ENCODE results near the gene CCDC102A.
"Not testable (repeated sequence)": the region's sequence is repeated elsewhere in the genome, so short reads cannot be mapped to it uniquely, and the experiment has no call there.

CCDC102A gene

DNA sequence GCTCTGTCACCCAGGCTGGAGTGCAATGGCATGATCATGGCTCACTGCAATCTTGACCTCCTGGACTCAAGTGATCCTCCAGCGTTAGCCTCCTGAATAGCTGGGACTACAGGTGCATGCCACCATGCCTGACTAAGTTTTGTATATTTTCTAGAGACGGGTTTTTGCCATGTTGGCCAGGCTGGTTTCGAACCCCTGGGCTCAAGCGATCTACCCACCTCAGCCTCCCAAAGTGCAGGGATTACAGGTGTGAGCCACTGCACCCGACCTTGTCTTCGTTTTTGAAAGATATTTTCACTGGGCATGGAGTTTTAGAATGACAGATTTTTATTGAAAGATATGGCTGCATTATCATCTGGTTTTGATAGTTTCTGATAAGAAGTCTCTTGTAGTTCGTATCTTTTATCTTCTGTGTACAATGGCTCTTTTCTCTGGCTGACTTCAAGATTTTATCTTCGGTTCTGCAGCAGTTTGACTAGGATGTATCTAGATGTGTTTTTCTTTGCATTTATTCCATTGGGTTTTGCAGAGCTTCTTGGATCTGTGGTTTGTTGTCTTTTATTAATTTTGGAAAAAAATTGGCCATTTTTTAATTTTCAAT is 20.7 kb upstream of the CCDC102A start:
- no peak for TF ChIP-seq YY1 (IDR thresholded peaks at IDR 0.05; ENCODE audit: insufficient read depth, insufficient read length)
- no peak for TF ChIP-seq SUZ12 (IDR thresholded peaks at IDR 0.05; ENCODE audit: extremely low read depth, insufficient read depth, insufficient read length)
- TF ChIP-seq ZNF274 (IDR thresholded peaks at IDR 0.05; ENCODE audit: low read depth, low read length): no peak
- no peak for DNase-seq (ENCODE audit: low read depth, low spot score)
- peaks cover 6% of the 10 kb centered on the region; the same call in 1 of the 2 replicates for H3K9me3 ChIP-seq (ENCODE audit: insufficient read depth, low read length)
- no peak overlapping the region for H3K9ac ChIP-seq (ENCODE audit: insufficient read length, low read depth)
- H3K36me3 ChIP-seq (ENCODE audit: insufficient read depth, insufficient read length, low read length): no peaks in the 10 kb centered on the region
- no peaks in the 10 kb centered on the region for H3K27me3 ChIP-seq (ENCODE audit: insufficient read depth, insufficient read length)
- H3K4me3 ChIP-seq (ENCODE audit: insufficient read length, low read depth): no peak overlapping the region
- no peaks in the 10 kb centered on the region for H3K4me1 ChIP-seq (ENCODE audit: insufficient read depth, insufficient read length)

DNA sequence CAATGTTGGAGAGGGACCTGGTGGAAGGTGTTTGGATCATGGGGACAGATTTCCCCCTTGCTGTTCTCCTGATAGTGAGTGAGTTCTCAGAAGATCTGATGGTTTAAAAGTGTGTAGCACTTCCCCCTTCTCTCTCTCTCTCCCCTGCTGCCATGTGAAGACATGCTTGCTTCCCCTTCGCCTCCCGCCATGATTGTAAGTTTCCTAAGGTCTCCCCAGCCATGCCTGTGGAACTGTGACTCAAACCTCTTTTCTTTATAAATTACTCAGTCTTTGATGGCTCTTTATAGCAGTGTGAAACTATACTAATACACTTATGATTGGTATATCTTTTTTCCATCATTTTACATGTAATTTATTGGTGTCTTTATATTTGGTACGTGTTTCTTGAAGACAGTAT is 19.5 kb upstream of the CCDC102A start:
- Histone ChIP-seq H3K27me3 (ENCODE audit: insufficient read depth, insufficient read length) (no peaks in the 10 kb centered on the region), H3K4me3 (ENCODE audit: insufficient read length, low read depth) (no peak overlapping the region), H3K9ac (ENCODE audit: insufficient read length, low read depth) (no peak overlapping the region), H3K4me1 (ENCODE audit: insufficient read depth, insufficient read length) (no peaks in the 10 kb centered on the region), H3K36me3 (ENCODE audit: insufficient read depth, insufficient read length, low read length) (no peaks in the 10 kb centered on the region), H3K9me3 (ENCODE audit: insufficient read depth, low read length) (no peaks in the 10 kb centered on the region)
- no peak for DNase-seq (ENCODE audit: low read depth, low spot score)
- no peak for TF ChIP-seq YY1 (IDR thresholded peaks at IDR 0.05; ENCODE audit: insufficient read depth, insufficient read length)
- no peak for TF ChIP-seq ZNF274 (IDR thresholded peaks at IDR 0.05; ENCODE audit: low read depth, low read length)
- no peak for TF ChIP-seq SUZ12 (IDR thresholded peaks at IDR 0.05; ENCODE audit: extremely low read depth, insufficient read depth, insufficient read length)

- H3K9me3 ChIP-seq (ENCODE audit: insufficient read depth, low read length): no peaks in the 10 kb centered on the region
- no peaks in the 10 kb centered on the region for H3K4me1 ChIP-seq (ENCODE audit: insufficient read depth, insufficient read length)
- H3K36me3 ChIP-seq (ENCODE audit: insufficient read depth, insufficient read length, low read length): no peaks in the 10 kb centered on the region
- DNase-seq (ENCODE audit: low read depth, low spot score): no peak
- TF ChIP-seq SUZ12 (IDR thresholded peaks at IDR 0.05; ENCODE audit: extremely low read depth, insufficient read depth, insufficient read length) (no peak), YY1 (IDR thresholded peaks at IDR 0.05; ENCODE audit: insufficient read depth, insufficient read length) (no peak), ZNF274 (IDR thresholded peaks at IDR 0.05; ENCODE audit: low read depth, low read length) (no peak)
- no peaks in the 10 kb centered on the region for H3K27me3 ChIP-seq (ENCODE audit: insufficient read depth, insufficient read length)
- no peak overlapping the region for H3K9ac ChIP-seq (ENCODE audit: insufficient read length, low read depth)
- no peak overlapping the region for H3K4me3 ChIP-seq (ENCODE audit: insufficient read length, low read depth)
These were observed 14.7 kb upstream of the CCDC102A start for GRCh38 chr16:57551057-57551456.

DNA sequence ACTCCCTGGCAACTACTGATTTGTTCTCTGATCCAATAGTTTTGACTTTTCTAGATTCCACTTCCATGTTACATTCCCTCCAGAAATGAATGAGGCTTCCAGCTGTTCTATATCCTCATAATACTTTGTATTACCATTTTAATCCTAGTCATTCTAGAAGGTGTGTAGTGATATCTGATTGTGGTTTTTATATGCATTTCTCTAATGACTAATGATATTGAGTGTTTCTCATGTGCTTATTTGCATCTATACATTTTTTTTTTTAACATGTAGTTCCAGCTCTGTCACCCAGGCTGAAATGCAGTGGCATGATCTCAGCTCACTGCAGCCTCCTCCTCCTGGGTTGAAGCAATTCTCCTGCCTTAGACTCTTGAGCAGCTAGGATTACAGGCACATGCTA is 13.4 kb upstream of the CCDC102A start:
- DNase-seq (ENCODE audit: low read depth, low spot score): no peak
- Histone ChIP-seq H3K36me3 (ENCODE audit: insufficient read depth, insufficient read length, low read length) (no peaks in the 10 kb centered on the region), H3K4me1 (ENCODE audit: insufficient read depth, insufficient read length) (no peaks in the 10 kb centered on the region), H3K27me3 (ENCODE audit: insufficient read depth, insufficient read length) (no peaks in the 10 kb centered on the region), H3K9me3 (ENCODE audit: insufficient read depth, low read length) (no peaks in the 10 kb centered on the region), H3K4me3 (ENCODE audit: insufficient read length, low read depth) (no peak overlapping the region), H3K9ac (ENCODE audit: insufficient read length, low read depth) (no peak overlapping the region)
- TF ChIP-seq ZNF274 (IDR thresholded peaks at IDR 0.05; ENCODE audit: low read depth, low read length) (no peak), YY1 (IDR thresholded peaks at IDR 0.05; ENCODE audit: insufficient read depth, insufficient read length) (no peak), SUZ12 (IDR thresholded peaks at IDR 0.05; ENCODE audit: extremely low read depth, insufficient read depth, insufficient read length) (no peak)

DNA sequence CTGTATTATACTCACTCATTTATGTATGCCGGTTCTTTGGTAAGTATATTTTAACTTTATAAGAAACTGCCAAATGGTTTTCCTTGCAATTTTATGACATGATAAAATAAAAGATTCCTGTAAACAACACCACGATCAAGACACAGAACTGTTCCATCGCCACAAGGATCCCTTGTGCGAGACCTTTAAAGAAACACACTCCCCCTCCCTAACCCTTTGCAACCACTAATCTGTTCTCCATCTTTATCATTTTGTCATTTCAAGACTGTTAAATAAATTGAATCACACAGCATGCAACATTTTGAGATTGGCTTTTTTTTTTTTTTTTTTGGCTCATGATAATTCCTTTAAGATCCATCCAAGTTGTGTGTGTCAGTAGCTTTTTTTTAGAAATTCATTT is 12.0 kb upstream of the CCDC102A start:
- Histone ChIP-seq H3K36me3 (ENCODE audit: insufficient read depth, insufficient read length, low read length) (no peaks in the 10 kb centered on the region), H3K4me3 (ENCODE audit: insufficient read length, low read depth) (no peak overlapping the region), H3K9ac (ENCODE audit: insufficient read length, low read depth) (no peak overlapping the region), H3K4me1 (ENCODE audit: insufficient read depth, insufficient read length) (peaks cover 5% of the 10 kb centered on the region), H3K9me3 (ENCODE audit: insufficient read depth, low read length) (no peaks in the 10 kb centered on the region), H3K27me3 (ENCODE audit: insufficient read depth, insufficient read length) (no peaks in the 10 kb centered on the region)
- DNase-seq (ENCODE audit: low read depth, low spot score): no peak
- TF ChIP-seq ZNF274 (IDR thresholded peaks at IDR 0.05; ENCODE audit: low read depth, low read length) (no peak), SUZ12 (IDR thresholded peaks at IDR 0.05; ENCODE audit: extremely low read depth, insufficient read depth, insufficient read length) (no peak), YY1 (IDR thresholded peaks at IDR 0.05; ENCODE audit: insufficient read depth, insufficient read length) (no peak)

DNA sequence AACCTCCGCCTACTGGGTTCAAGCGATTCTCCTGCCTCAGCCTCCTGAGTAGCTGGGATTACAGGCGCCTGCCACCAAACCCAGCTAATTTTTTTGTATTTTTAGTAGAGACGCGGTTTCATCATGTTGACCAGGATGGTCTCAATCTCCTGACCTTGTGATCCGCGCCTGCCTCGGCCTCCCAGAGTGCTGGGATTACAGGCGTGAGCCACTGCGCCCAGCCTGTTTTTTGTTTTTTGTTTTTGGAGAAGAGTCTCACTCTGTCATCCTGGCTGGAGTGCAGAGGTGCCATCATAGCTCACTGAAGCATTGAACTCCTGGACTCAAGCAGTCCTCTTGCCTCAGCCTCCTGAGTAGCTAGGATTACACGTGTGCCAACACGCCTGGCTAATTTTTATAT is 11.2 kb upstream of the CCDC102A start:
- not testable (repeated sequence) for H3K9ac ChIP-seq (ENCODE audit: insufficient read length, low read depth); H3K4me3 ChIP-seq (ENCODE audit: insufficient read length, low read depth); H3K27me3 ChIP-seq (ENCODE audit: insufficient read depth, insufficient read length); H3K9me3 ChIP-seq (ENCODE audit: insufficient read depth, low read length); H3K36me3 ChIP-seq (ENCODE audit: insufficient read depth, insufficient read length, low read length); H3K4me1 ChIP-seq (ENCODE audit: insufficient read depth, insufficient read length); DNase-seq (ENCODE audit: low read depth, low spot score)

GRCh38 chr16:57544124-57544653 is 7.8 kb upstream of the CCDC102A start:
- Histone ChIP-seq H3K4me1 (ENCODE audit: insufficient read depth, insufficient read length) (peaks cover 15% of the 10 kb centered on the region), H3K36me3 (ENCODE audit: insufficient read depth, insufficient read length, low read length) (no peaks in the 10 kb centered on the region), H3K9ac (ENCODE audit: insufficient read length, low read depth) (no peak overlapping the region), H3K4me3 (ENCODE audit: insufficient read length, low read depth) (no peak overlapping the region), H3K9me3 (ENCODE audit: insufficient read depth, low read length) (no peaks in the 10 kb centered on the region), H3K27me3 (ENCODE audit: insufficient read depth, insufficient read length) (no peaks in the 10 kb centered on the region)
- TF ChIP-seq ZNF274 (IDR thresholded peaks at IDR 0.05; ENCODE audit: low read depth, low read length): no peak
- no peak for TF ChIP-seq YY1 (IDR thresholded peaks at IDR 0.05; ENCODE audit: insufficient read depth, insufficient read length)
- TF ChIP-seq SUZ12 (IDR thresholded peaks at IDR 0.05; ENCODE audit: extremely low read depth, insufficient read depth, insufficient read length): no peak
- no peak for DNase-seq (ENCODE audit: low read depth, low spot score)

Data from NT2/D1 (cell line).